Activated CD4-positive, alpha-beta T cell treated with anti-CD3 and anti-CD28 coated beads, Interleukin-2, amount 10 ng/mL, durations not matched to agents 7 days and 5 days (primary cell): ENCODE data around the gene PCNX4. TPM values are rescaled to one million over a fixed set of nuclear protein-coding genes. Genes with fewer than 3 reads are reported as not detected.

Source experiments
- CTCF ChIA-PET: fragments of 350-600 bp; sonication (Branson Sonifier 250); formaldehyde crosslinking; loops from one replicate; lab custom pipeline; 2021; ENCODE audit warnings: antibody characterized with exemption; lab: Charles Lee
- POLR2A ChIA-PET: fragments of 350-600 bp; sonication (Branson Sonifier 250); formaldehyde crosslinking; loops from one replicate; lab custom pipeline; 2021; ENCODE audit warnings: antibody characterized with exemption; lab: Charles Lee
- DNase-seq: peaks from one replicate; pipeline ENCODE4 v3.0.0-alpha.2; 2020
- H3K27ac Mint-ChIP-seq: one replicate; pipeline ENCODE4 v1.8.0; 2021; ENCODE audit warnings: mild to moderate bottlenecking, moderate library complexity, mixed read lengths
- H3K27me3 Mint-ChIP-seq: one replicate; pipeline ENCODE4 v1.8.0; 2021; ENCODE audit warnings: mixed read lengths
- H3K36me3 Mint-ChIP-seq: one replicate; pipeline ENCODE4 v1.8.0; 2021; ENCODE audit warnings: low read depth, mixed read lengths
- H3K4me1 Mint-ChIP-seq: one replicate; pipeline ENCODE4 v1.8.0; 2021; ENCODE audit warnings: mixed read lengths
- H3K4me3 Mint-ChIP-seq: one replicate; pipeline ENCODE4 v1.8.0; 2021; ENCODE audit warnings: mild to moderate bottlenecking, moderate library complexity, mixed read lengths
- H3K9me3 Mint-ChIP-seq: one replicate; pipeline ENCODE4 v1.8.0; 2021; ENCODE audit warnings: mixed read lengths
- total RNA-seq, 2 experiments: library from RNA; stranded (reverse); gene quantifications; one replicate each; pipeline ENCODE4 v1.2.3, GENCODE V29; 2021

Gene PCNX4
- total RNA-seq, 2 experiments from 2014 or later, result 33.3 to 36.9 TPM

- Mint-ChIP-seq H3K27me3 (no peaks in the 10 kb centered on the region), H3K9me3 (peaks cover 2% of the 10 kb centered on the region), H3K4me3 (no peak overlapping the region), H3K4me1 (peaks cover 3% of the 10 kb centered on the region), H3K36me3 (peaks cover 29% of the 10 kb centered on the region), H3K27ac (no peak overlapping the region)
- CTCF ChIA-PET, result no interaction called here
- no peak for DNase-seq
- POLR2A ChIA-PET, result no interaction called here
These were observed 20.0 kb downstream of the PCNX4 start for GRCh38 chr14:60111732-60112131.

GRCh38 chr14:60114881-60115280 is 23.2 kb downstream of the PCNX4 start:
- Mint-ChIP-seq H3K36me3 (peaks cover 34% of the 10 kb centered on the region), H3K9me3 (no peaks in the 10 kb centered on the region), H3K27ac (no peak overlapping the region), H3K4me3 (no peak overlapping the region), H3K27me3 (no peaks in the 10 kb centered on the region), H3K4me1 (peaks cover 3% of the 10 kb centered on the region)
- ChIA-PET CTCF (interaction anchor here (0.5 kb wide), 1 partner anchor 133 kb away, joined by 3 read pairs; no protein-coding TSS in a partner anchor), POLR2A (no interaction called here)
- DNase-seq, result no peak

- no peaks in the 10 kb centered on the region for H3K9me3 Mint-ChIP-seq
- peaks cover 3% of the 10 kb centered on the region for H3K4me1 Mint-ChIP-seq
- peaks cover 36% of the 10 kb centered on the region for H3K36me3 Mint-ChIP-seq
- H3K27ac Mint-ChIP-seq, result no peak overlapping the region
- DNase-seq, result no peak
- no peak overlapping the region for H3K4me3 Mint-ChIP-seq
- CTCF ChIA-PET, result no interaction called here
- POLR2A ChIA-PET, result no interaction called here
- H3K27me3 Mint-ChIP-seq, result no peaks in the 10 kb centered on the region
These were observed 24.5 kb downstream of the PCNX4 start for GRCh38 chr14:60116181-60116580.

GRCh38 chr14:60125918-60126317 is 34.2 kb downstream of the PCNX4 start:
- ChIA-PET POLR2A (no interaction called here), CTCF (no interaction called here)
- Mint-ChIP-seq H3K4me3 (no peak overlapping the region), H3K4me1 (peaks cover 3% of the 10 kb centered on the region), H3K27ac (no peak overlapping the region), H3K9me3 (peaks cover 9% of the 10 kb centered on the region), H3K27me3 (no peaks in the 10 kb centered on the region), H3K36me3 (peaks cover 57% of the 10 kb centered on the region)
- DNase-seq, result no peak

- H3K4me3 Mint-ChIP-seq, result no peak overlapping the region
- no peak overlapping the region for H3K27ac Mint-ChIP-seq
- H3K36me3 Mint-ChIP-seq, result peaks cover 21% of the 10 kb centered on the region
- peaks cover 1% of the 10 kb centered on the region for H3K4me1 Mint-ChIP-seq
- no peak for DNase-seq
- no peaks in the 10 kb centered on the region for H3K27me3 Mint-ChIP-seq
- CTCF ChIA-PET, result no interaction called here
- POLR2A ChIA-PET, result no interaction called here
- no peaks in the 10 kb centered on the region for H3K9me3 Mint-ChIP-seq
These were observed 41.8 kb downstream of the PCNX4 start for GRCh38 chr14:60133487-60133886.

GRCh38 chr14:60134702-60135101 is 43.0 kb downstream of the PCNX4 start:
- peaks cover 17% of the 10 kb centered on the region for H3K36me3 Mint-ChIP-seq
- POLR2A ChIA-PET, result no interaction called here
- no peak for DNase-seq
- no peaks in the 10 kb centered on the region for H3K27me3 Mint-ChIP-seq
- CTCF ChIA-PET, result interaction anchor here (0.6 kb wide), 1 partner anchor 174 kb away, joined by 3 read pairs; no protein-coding TSS in a partner anchor
- H3K4me1 Mint-ChIP-seq, result peaks cover 1% of the 10 kb centered on the region
- no peaks in the 10 kb centered on the region for H3K9me3 Mint-ChIP-seq
- no peak overlapping the region for H3K27ac Mint-ChIP-seq
- H3K4me3 Mint-ChIP-seq, result no peak overlapping the region

GRCh38 chr14:60151715-60152114 is 60.0 kb downstream of the PCNX4 start:
- Mint-ChIP-seq H3K36me3 (peaks cover 62% of the 10 kb centered on the region), H3K27me3 (no peaks in the 10 kb centered on the region), H3K4me3 (no peak overlapping the region), H3K27ac (peak overlapping the region; percentile 82), H3K4me1 (peaks cover 39% of the 10 kb centered on the region), H3K9me3 (no peaks in the 10 kb centered on the region)
- ChIA-PET CTCF (interaction anchor here (0.6 to 1.3 kb wide), 2 partner anchors 14 to 1092 kb away, joined by 3 to 4 read pairs; no protein-coding TSS in a partner anchor), POLR2A (interaction anchor here (0.6 kb wide), 1 partner anchor 585 kb away, joined by 3 read pairs; no protein-coding TSS in a partner anchor)
- DNase-seq, result peak; percentile 75

- peaks cover 39% of the 10 kb centered on the region for H3K4me1 Mint-ChIP-seq
These were observed 62.3 kb downstream of the PCNX4 start for GRCh38 chr14:60153991-60154390.

GRCh38 chr14:60154671-60155070 is 62.9 kb downstream of the PCNX4 start:
- ChIA-PET CTCF (no interaction called here), POLR2A (no interaction called here)
- H3K27ac Mint-ChIP-seq, result peak overlapping the region; percentile 67
- H3K4me1 Mint-ChIP-seq, result peaks cover 42% of the 10 kb centered on the region
- H3K9me3 Mint-ChIP-seq, result no peaks in the 10 kb centered on the region
- H3K27me3 Mint-ChIP-seq, result no peaks in the 10 kb centered on the region
- H3K36me3 Mint-ChIP-seq, result peaks cover 48% of the 10 kb centered on the region
- no peak overlapping the region for H3K4me3 Mint-ChIP-seq
- no peak for DNase-seq

More at GRCh38 chr14:60153991-60154390, 62.3 kb downstream of the PCNX4 start:
- DNase-seq, result peak; percentile 17
- POLR2A ChIA-PET, result no interaction called here
- Mint-ChIP-seq H3K4me3 (no peak overlapping the region), H3K36me3 (peaks cover 51% of the 10 kb centered on the region), H3K27ac (peak overlapping the region; percentile 21), H3K9me3 (no peaks in the 10 kb centered on the region), H3K27me3 (no peaks in the 10 kb centered on the region)
- CTCF ChIA-PET, result interaction anchor here (1.1 kb wide), 1 partner anchor 29 kb away, joined by 4 read pairs; no protein-coding TSS in a partner anchor

- Mint-ChIP-seq H3K27me3 (no peaks in the 10 kb centered on the region), H3K27ac (no peak overlapping the region), H3K9me3 (no peaks in the 10 kb centered on the region), H3K4me1 (peaks cover 31% of the 10 kb centered on the region), H3K36me3 (peaks cover 30% of the 10 kb centered on the region), H3K4me3 (no peak overlapping the region)
- POLR2A ChIA-PET, result no interaction called here
- DNase-seq, result no peak
- CTCF ChIA-PET, result interaction anchor here (0.6 to 1.0 kb wide), 2 partner anchors 19 to 23 kb away, joined by 3 to 5 read pairs; no protein-coding TSS in a partner anchor
These were observed 68.7 kb downstream of the PCNX4 start for GRCh38 chr14:60160422-60160821.

- H3K36me3 Mint-ChIP-seq, result peaks cover 27% of the 10 kb centered on the region
- no peaks in the 10 kb centered on the region for H3K9me3 Mint-ChIP-seq
- ChIA-PET POLR2A (no interaction called here), CTCF (interaction anchor here (1.0 kb wide), 1 partner anchor 197 kb away, joined by 4 read pairs; no protein-coding TSS in a partner anchor)
- H3K4me3 Mint-ChIP-seq, result no peak overlapping the region
- no peaks in the 10 kb centered on the region for H3K27me3 Mint-ChIP-seq
- H3K27ac Mint-ChIP-seq, result peak overlapping the region; percentile 54
- no peak for DNase-seq
- H3K4me1 Mint-ChIP-seq, result peaks cover 39% of the 10 kb centered on the region
These were observed 69.7 kb downstream of the PCNX4 start for GRCh38 chr14:60161196-60162107.

GRCh38 chr14:60163693-60164092 is 72.0 kb downstream of the PCNX4 start:
- peaks cover 2% of the 10 kb centered on the region for H3K27me3 Mint-ChIP-seq
- H3K4me1 Mint-ChIP-seq, result peaks cover 41% of the 10 kb centered on the region
- H3K9me3 Mint-ChIP-seq, result no peaks in the 10 kb centered on the region
- DNase-seq, result no peak
- peaks cover 27% of the 10 kb centered on the region for H3K36me3 Mint-ChIP-seq
- CTCF ChIA-PET, result interaction anchor here (0.6 kb wide), 1 partner anchor 19 kb away, joined by 3 read pairs; no protein-coding TSS in a partner anchor
- no peak overlapping the region for H3K27ac Mint-ChIP-seq
- POLR2A ChIA-PET, result interaction anchor here (1.5 kb wide), 1 partner anchor 72 kb away, joined by 4 read pairs; the partner anchor contains the start of gene PCNX4
- no peak overlapping the region for H3K4me3 Mint-ChIP-seq

GRCh38 chr14:60164404-60164711 is 72.6 kb downstream of the PCNX4 start:
- Mint-ChIP-seq H3K9me3 (no peaks in the 10 kb centered on the region), H3K4me1 (peaks cover 41% of the 10 kb centered on the region)
- CTCF ChIA-PET, result interaction anchor here (0.6 to 1.3 kb wide), 2 partner anchors 18 to 202 kb away, joined by 3 to 4 read pairs; no protein-coding TSS in a partner anchor

More at GRCh38 chr14:60164404-60164711, 72.6 kb downstream of the PCNX4 start:
- H3K36me3 Mint-ChIP-seq, result peaks cover 27% of the 10 kb centered on the region
- DNase-seq, result no peak
- POLR2A ChIA-PET, result interaction anchor here (1.5 kb wide), 1 partner anchor 72 kb away, joined by 4 read pairs; the partner anchor contains the start of gene PCNX4
- H3K27me3 Mint-ChIP-seq, result peaks cover 3% of the 10 kb centered on the region
- H3K27ac Mint-ChIP-seq, result peak overlapping the region; percentile 96
- peak overlapping the region; percentile 91 for H3K4me3 Mint-ChIP-seq
